Glutamatergic neuron (in vitro differentiated cells): ENCODE data around the gene ADM. TPM values are rescaled to one million over a fixed set of nuclear protein-coding genes. Genes with fewer than 3 reads are reported as not detected.

Experiments used
- total RNA-seq: library from RNA; stranded (reverse); fragmentation: NEBNext Ultra II Directional; extraction: Animal tissue kit (Norgen Biotek cat#: 25700); gene quantifications from one replicate; pipeline ENCODE4 v1.2.1, GENCODE V29; 2021; ENCODE audit not compliant: unreplicated experiment

Gene ADM
- total RNA-seq, 1 donor from 2014 or later: 0.22 TPM

Other genes with a start within 250 kb of the ADM start
- 30.7 TPM for gene SBF2, start 10.9 kb upstream of the ADM start, total RNA-seq
- 0.44 TPM for gene AMPD3, start 150.2 kb downstream of the ADM start, total RNA-seq
- 14.2 TPM for gene RNF141, start 236.1 kb downstream of the ADM start, total RNA-seq